ENCODE results near the gene KIF25.

The KIF25 gene

GRCh38 chr6:168029459-168030217 lies 32.2 kb downstream of the KIF25 start:
- peak in 1 of 2 experiments; percentile 49 for DNase-seq (ENCODE audit: low read depth in 1 of 2, low spot score in 1 of 2)
- no peak for TF ChIP-seq JUND (IDR thresholded peaks at IDR 0.05; ENCODE audit: low read depth)
- in situ Hi-C loops (cut with HindIII; ENCODE audit: low pct_unique_long_range_greater_than_20kb, low sequenced_read_pairs): no loop called here

GRCh38 chr6:168030218-168030746 lies 32.8 kb downstream of the KIF25 start:
- in situ Hi-C loops (cut with HindIII; ENCODE audit: low pct_unique_long_range_greater_than_20kb, low sequenced_read_pairs): no loop called here
- no peak for TF ChIP-seq JUND (IDR thresholded peaks at IDR 0.05; ENCODE audit: low read depth)
- no peak for DNase-seq (ENCODE audit: low read depth in 1 of 2, low spot score in 1 of 2)

- TF ChIP-seq JUND (IDR thresholded peaks at IDR 0.05; ENCODE audit: low read depth): no peak
- in situ Hi-C loops (cut with HindIII; ENCODE audit: low pct_unique_long_range_greater_than_20kb, low sequenced_read_pairs): no loop called here
- no peak for DNase-seq (ENCODE audit: low read depth in 1 of 2, low spot score in 1 of 2)
Measured at GRCh38 chr6:168030908-168031307, 33.4 kb downstream of the KIF25 start.

GRCh38 chr6:168031411-168031971 lies 34.0 kb downstream of the KIF25 start:
- in situ Hi-C loops (cut with HindIII; ENCODE audit: low pct_unique_long_range_greater_than_20kb, low sequenced_read_pairs): no loop called here
- TF ChIP-seq JUND (IDR thresholded peaks at IDR 0.05; ENCODE audit: low read depth): no peak
- no peak for DNase-seq (ENCODE audit: low read depth in 1 of 2, low spot score in 1 of 2)

GRCh38 chr6:168032005-168032760 lies 34.7 kb downstream of the KIF25 start:
- in situ Hi-C loops (cut with HindIII; ENCODE audit: low pct_unique_long_range_greater_than_20kb, low sequenced_read_pairs): no loop called here
- no peak for TF ChIP-seq JUND (IDR thresholded peaks at IDR 0.05; ENCODE audit: low read depth)
- no peak for DNase-seq (ENCODE audit: low read depth in 1 of 2, low spot score in 1 of 2)

GRCh38 chr6:168033791-168034190 lies 36.3 kb downstream of the KIF25 start:
- in situ Hi-C loops (cut with HindIII; ENCODE audit: low pct_unique_long_range_greater_than_20kb, low sequenced_read_pairs): no loop called here
- DNase-seq (ENCODE audit: low read depth in 1 of 2, low spot score in 1 of 2): no peak
- no peak for TF ChIP-seq JUND (IDR thresholded peaks at IDR 0.05; ENCODE audit: low read depth)

- no peak for TF ChIP-seq JUND (IDR thresholded peaks at IDR 0.05; ENCODE audit: low read depth)
- in situ Hi-C loops (cut with HindIII; ENCODE audit: low pct_unique_long_range_greater_than_20kb, low sequenced_read_pairs): no loop called here
- no peak for DNase-seq (ENCODE audit: low read depth in 1 of 2, low spot score in 1 of 2)
Measured at GRCh38 chr6:168034537-168034936, 37.1 kb downstream of the KIF25 start.

GRCh38 chr6:168035098-168035660 lies 37.7 kb downstream of the KIF25 start:
- peak in 1 of 2 experiments; percentile 69 for DNase-seq (ENCODE audit: low read depth in 1 of 2, low spot score in 1 of 2)
- TF ChIP-seq JUND (IDR thresholded peaks at IDR 0.05; ENCODE audit: low read depth): no peak
- in situ Hi-C loops (cut with HindIII; ENCODE audit: low pct_unique_long_range_greater_than_20kb, low sequenced_read_pairs): no loop called here

- in situ Hi-C loops (cut with HindIII; ENCODE audit: low pct_unique_long_range_greater_than_20kb, low sequenced_read_pairs): no loop called here
- peak in 1 of 2 experiments; percentile 44 for DNase-seq (ENCODE audit: low read depth in 1 of 2, low spot score in 1 of 2)
- no peak for TF ChIP-seq JUND (IDR thresholded peaks at IDR 0.05; ENCODE audit: low read depth)
Measured at GRCh38 chr6:168035661-168036545, 38.4 kb downstream of the KIF25 start.

GRCh38 chr6:168037242-168037641 lies 39.8 kb downstream of the KIF25 start:
- in situ Hi-C loops (cut with HindIII; ENCODE audit: low pct_unique_long_range_greater_than_20kb, low sequenced_read_pairs): no loop called here
- no peak for TF ChIP-seq JUND (IDR thresholded peaks at IDR 0.05; ENCODE audit: low read depth)
- DNase-seq (ENCODE audit: low read depth in 1 of 2, low spot score in 1 of 2): no peak

GRCh38 chr6:168037856-168038255 lies 40.4 kb downstream of the KIF25 start:
- DNase-seq (ENCODE audit: low read depth in 1 of 2, low spot score in 1 of 2): peak in 1 of 2 experiments; percentile 79
- in situ Hi-C loops (cut with HindIII; ENCODE audit: low pct_unique_long_range_greater_than_20kb, low sequenced_read_pairs): no loop called here
- no peak for TF ChIP-seq JUND (IDR thresholded peaks at IDR 0.05; ENCODE audit: low read depth)

Measured in T47D (cell line).